HUES64 (cell line): ENCODE data around the gene SNX14.

Experiments used
- H3K27ac ChIP-seq: 2 replicates; pipeline ENCODE4 v1.7.0; 2013; ENCODE audit warnings: low read depth, low read length, inconsistent platforms
- H3K27me3 ChIP-seq: 2 replicates; pipeline ENCODE4 v1.6.1; 2013; ENCODE audit warnings: mild to moderate bottlenecking, low read length; ENCODE audit not compliant: insufficient read depth
- H3K36me3 ChIP-seq: 2 replicates; pipeline ENCODE4 v1.6.1; 2013; ENCODE audit warnings: mild to moderate bottlenecking, low read length; ENCODE audit not compliant: insufficient read depth
- H3K4me1 ChIP-seq: 2 replicates; pipeline ENCODE4 v1.6.1; 2013; ENCODE audit warnings: mild to moderate bottlenecking, low read length, moderate library complexity; ENCODE audit not compliant: insufficient read depth
- H3K4me3 ChIP-seq: 2 replicates; pipeline ENCODE4 v1.5.1; 2013; ENCODE audit warnings: mild to moderate bottlenecking, low read length, moderate library complexity
- H3K9ac ChIP-seq: 2 replicates; pipeline ENCODE4 v1.6.1; 2013; ENCODE audit warnings: mild to moderate bottlenecking, low read depth, low read length
- H3K9me3 ChIP-seq: 2 replicates; pipeline ENCODE4 v1.6.1; 2013; ENCODE audit warnings: low read depth, low read length; ENCODE audit not compliant: insufficient read depth
- WGBS: fragments of 150-250, 120-280 bp; methylation state at CpG from one replicate; pipeline ENCODE4 v1.1.7; 2013; ENCODE audit warnings: missing lambda C conversion rate; 5-methylcytosine and 5-hydroxymethylcytosine counted together

Gene SNX14

DNA sequence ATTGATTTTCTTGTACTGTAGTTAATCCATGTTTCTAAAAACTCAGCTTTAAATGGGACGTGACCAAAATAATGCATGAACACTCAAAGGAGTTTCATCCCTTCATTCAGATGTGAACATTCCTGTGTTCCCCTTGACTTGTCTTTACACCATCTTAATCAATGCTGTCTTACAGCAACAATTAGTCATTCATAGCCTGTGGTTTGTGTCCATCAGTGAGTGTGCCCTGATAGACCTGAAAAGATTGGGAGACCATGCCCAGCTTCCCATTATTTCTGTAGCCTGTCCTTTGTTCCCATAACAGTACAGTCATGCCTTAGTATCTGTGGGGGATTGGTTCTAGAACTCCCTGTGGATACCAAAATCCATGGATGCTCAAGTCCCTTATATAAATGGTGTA, 119.9 kb downstream of the SNX14 start:
- Histone ChIP-seq H3K9ac (no peak overlapping the region), H3K9me3 (peaks cover 7% of the 10 kb centered on the region; the same call in 1 of the 2 replicates)
- WGBS, result 98% methylated on average over 1 of the region's 1 CpG

DNA sequence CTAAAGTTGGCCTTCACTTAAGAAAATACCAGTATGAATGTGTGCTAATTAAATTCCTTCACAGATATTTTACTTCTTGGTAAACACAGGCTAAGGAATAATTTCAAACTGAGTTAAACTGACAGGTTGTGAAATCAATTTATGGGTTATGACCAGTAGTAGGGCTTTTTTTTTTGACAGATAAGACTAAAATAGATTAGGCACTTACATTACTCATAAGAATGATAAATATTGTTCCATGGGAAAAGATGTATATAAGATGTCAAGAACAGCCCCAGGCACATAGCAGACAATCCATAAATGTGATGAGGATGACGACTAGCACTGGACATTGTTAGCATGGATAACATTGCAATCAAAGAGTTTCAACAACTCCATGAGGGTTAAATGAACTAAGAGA, 120.9 kb downstream of the SNX14 start:
- Histone ChIP-seq H3K9me3 (peaks cover 7% of the 10 kb centered on the region; the same call in 1 of the 2 replicates), H3K27me3 (no peaks in the 10 kb centered on the region), H3K27ac (no peak overlapping the region), H3K9ac (no peak overlapping the region), H3K36me3 (no peaks in the 10 kb centered on the region), H3K4me1 (no peaks in the 10 kb centered on the region), H3K4me3 (no peak overlapping the region)
- WGBS, result 94% methylated on average over 1 of the region's 1 CpG

More for the DNA sequence above, 119.9 kb downstream of the SNX14 start:
- Histone ChIP-seq H3K4me3 (no peak overlapping the region), H3K36me3 (no peaks in the 10 kb centered on the region), H3K27me3 (no peaks in the 10 kb centered on the region), H3K27ac (no peak overlapping the region), H3K4me1 (no peaks in the 10 kb centered on the region)

DNA sequence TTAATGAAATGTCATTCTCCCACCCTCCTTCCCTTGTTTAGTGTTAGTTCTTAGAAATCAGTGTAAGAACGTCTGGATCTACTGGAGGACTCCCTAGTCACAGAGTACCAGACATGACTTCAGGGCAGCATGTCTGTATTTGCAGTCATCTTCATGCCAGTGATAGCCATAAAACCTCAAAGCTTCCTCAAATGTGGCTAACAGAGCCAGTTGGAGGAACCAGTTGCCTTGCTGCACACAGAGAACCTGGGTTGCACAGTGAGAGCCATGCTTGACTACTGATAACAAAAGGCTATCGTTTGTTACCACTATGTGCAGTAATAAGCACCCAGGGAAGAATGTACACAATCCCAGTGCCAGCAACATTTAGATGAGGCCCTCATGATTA, 123.6 kb downstream of the SNX14 start:
- H3K4me1 ChIP-seq, result no peaks in the 10 kb centered on the region
- H3K27ac ChIP-seq, result no peak overlapping the region
- 85% methylated on average over 2 of the region's 2 CpGs for WGBS
- H3K36me3 ChIP-seq, result no peaks in the 10 kb centered on the region
- H3K9me3 ChIP-seq, result no peaks in the 10 kb centered on the region
- H3K4me3 ChIP-seq, result no peak overlapping the region
- H3K9ac ChIP-seq, result no peak overlapping the region
- H3K27me3 ChIP-seq, result no peaks in the 10 kb centered on the region

DNA sequence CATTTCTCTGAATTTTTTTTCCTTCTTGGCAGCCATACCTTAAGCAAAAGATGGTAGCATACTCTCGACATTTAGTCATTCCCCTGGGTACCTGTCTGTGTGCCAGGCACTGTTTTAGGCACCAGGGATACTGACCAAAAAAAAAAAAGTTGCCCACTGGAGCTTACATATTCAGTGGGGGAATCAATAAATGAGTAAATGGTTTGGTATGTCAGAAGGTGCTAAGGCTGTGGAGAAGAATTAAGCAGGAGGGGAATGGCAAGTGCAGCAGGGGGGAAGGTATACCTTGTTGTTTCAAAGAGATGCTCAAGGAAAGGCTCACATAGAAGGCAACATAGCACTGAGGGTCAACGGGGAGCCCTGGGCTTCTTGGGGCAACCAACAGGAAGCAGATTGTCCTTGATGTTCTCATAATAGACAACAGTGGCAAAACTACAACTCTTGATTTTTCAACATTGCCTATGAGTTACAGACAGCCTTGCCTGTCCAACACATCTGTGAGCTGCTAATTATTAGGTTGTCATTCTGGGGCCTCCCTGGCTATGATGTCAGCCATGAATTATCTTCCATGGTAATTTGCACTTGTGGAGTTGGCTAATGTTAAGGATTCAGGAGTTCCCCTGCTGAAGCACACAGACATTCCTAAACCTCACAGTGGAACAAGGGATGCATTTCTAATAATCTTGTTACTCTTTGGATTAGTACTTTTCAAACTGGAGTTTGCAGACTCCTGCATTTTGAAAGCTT, 124.2 kb downstream of the SNX14 start:
- Histone ChIP-seq H3K27ac (no peak overlapping the region), H3K4me1 (no peaks in the 10 kb centered on the region), H3K4me3 (no peak overlapping the region), H3K9me3 (no peaks in the 10 kb centered on the region), H3K27me3 (no peaks in the 10 kb centered on the region), H3K36me3 (no peaks in the 10 kb centered on the region), H3K9ac (no peak overlapping the region)
- WGBS, result 75% methylated on average over 2 of the region's 2 CpGs

DNA sequence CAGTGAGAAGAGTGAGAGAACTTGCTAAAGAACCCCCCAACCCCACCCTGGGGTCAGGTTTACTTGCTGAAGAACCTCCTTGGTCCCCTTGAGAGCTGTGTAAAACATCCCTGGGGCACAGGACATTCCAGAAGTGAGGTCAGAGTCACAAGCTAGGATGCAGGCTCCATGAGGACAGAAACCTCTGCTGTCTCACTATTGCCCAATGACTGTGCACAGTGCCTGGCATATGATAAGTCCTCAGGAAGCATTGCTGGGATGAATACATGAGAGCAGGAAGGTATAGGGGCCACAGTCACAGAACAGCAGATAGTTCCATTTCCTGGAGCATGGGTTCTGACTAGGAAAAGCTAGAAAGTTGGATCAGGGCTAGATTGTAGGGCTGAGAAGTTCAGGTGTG, 125.3 kb downstream of the SNX14 start:
- H3K9me3 ChIP-seq, result no peaks in the 10 kb centered on the region
- no peaks in the 10 kb centered on the region for H3K4me1 ChIP-seq
- no peak overlapping the region for H3K27ac ChIP-seq
- H3K36me3 ChIP-seq, result no peaks in the 10 kb centered on the region
- no peak overlapping the region for H3K9ac ChIP-seq
- H3K4me3 ChIP-seq, result no peak overlapping the region
- H3K27me3 ChIP-seq, result no peaks in the 10 kb centered on the region

DNA sequence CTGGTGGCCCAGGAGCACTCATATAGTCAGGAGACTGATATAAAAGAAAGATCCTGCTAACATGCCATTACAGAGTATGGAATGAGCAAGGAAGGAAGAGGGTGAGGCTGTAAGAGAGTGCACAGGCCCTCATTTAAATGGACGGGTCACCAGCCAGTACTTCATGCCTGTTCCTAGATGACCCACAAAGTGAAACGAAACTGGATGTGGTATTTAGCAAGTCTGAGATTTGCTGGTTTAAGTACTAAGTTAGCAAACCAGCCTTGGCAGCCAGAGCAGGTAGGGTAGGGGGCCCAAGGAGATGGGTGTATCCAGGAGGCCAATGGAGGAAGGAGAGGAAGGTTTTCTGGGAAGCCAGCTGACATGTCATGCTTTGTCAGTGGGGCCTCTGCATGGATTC, 127.9 kb downstream of the SNX14 start:
- WGBS, result 89% methylated on average over 2 of the region's 2 CpGs
- no peak overlapping the region for H3K27ac ChIP-seq
- no peaks in the 10 kb centered on the region for H3K9me3 ChIP-seq
- no peak overlapping the region for H3K9ac ChIP-seq
- H3K27me3 ChIP-seq, result no peaks in the 10 kb centered on the region
- no peaks in the 10 kb centered on the region for H3K36me3 ChIP-seq
- H3K4me1 ChIP-seq, result peaks cover 6% of the 10 kb centered on the region; the same call in 1 of the 2 replicates
- H3K4me3 ChIP-seq, result no peak overlapping the region

DNA sequence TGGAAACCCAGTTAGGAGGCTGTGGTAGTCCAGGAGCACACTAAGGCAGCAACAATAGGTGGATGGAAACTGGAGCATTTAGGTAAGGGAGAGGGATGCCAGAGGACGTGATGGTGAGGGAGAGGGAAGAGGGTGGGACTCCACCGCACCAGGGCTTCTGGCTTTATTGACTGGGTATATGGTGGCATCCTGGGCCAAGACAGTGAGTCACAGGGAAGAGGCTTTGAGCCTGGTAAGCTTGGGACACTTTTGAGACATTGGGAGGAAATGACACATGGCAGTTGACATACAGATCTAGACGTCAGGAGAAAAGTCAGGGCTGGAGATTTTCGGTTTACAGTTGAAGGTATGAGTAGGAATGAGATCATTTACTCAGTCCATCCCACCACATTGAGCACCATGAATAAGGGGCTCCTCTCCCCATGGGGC, 128.9 kb downstream of the SNX14 start:
- Histone ChIP-seq H3K9me3 (no peaks in the 10 kb centered on the region), H3K4me3 (no peak overlapping the region), H3K27ac (no peak overlapping the region), H3K9ac (no peak overlapping the region), H3K36me3 (no peaks in the 10 kb centered on the region), H3K27me3 (no peaks in the 10 kb centered on the region), H3K4me1 (peaks cover 15% of the 10 kb centered on the region)
- WGBS, result 80% methylated on average over 3 of the region's 4 CpGs

DNA sequence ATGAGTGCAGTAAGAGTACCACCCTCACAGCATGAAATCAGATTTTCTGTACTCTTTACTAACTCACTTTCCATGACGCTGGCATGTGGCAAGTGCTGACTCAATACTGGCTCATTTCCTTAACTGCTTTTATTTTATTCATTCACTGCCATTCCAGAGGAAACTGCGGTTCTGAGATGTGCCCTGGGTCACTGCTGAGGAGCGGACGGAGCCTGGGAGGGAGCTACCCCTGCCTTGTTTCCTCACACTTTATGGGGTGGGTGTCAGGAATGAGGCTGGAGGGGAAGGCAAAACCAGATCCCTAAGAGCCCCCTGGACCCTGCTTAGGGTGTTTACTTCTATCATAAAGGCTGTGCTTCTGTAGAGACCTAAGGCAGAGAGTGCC, 129.4 kb downstream of the SNX14 start:
- Histone ChIP-seq H3K27ac (no peak overlapping the region), H3K4me1 (peaks cover 20% of the 10 kb centered on the region), H3K9ac (no peak overlapping the region), H3K4me3 (no peak overlapping the region), H3K36me3 (no peaks in the 10 kb centered on the region), H3K27me3 (no peaks in the 10 kb centered on the region), H3K9me3 (no peaks in the 10 kb centered on the region)
- WGBS, result 78% methylated on average over 4 of the region's 4 CpGs

DNA sequence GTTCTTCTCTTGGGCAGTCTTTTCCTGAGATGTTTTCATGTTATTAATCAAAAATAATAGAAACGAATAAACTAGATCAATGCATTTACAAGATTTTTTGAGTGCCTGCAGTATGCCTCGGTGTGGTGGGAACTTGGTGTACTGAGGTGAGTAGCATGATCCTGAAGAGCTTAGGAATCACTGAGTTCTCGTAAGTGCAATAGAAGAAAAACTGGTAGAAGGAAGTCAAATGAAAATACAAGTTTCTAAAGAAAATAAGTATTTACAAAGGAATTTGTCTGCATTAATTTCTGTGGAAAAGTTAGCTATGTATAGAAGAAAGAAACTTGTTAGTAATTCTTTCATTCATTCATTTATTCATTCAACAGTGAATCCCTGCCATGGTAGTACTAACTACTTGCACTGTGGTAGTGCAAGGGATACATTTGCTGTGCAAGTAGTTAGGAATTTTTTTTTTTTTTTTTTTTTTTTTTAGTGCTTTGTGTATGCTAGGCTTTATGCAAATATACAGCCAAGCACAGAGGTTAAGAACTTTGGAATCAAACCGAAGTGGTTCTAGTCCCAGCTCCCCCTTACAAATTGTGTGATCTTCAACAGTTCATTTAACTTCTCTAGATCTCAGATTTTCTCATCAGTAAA, 129.9 kb downstream of the SNX14 start:
- Histone ChIP-seq H3K27ac (no peak overlapping the region), H3K36me3 (no peaks in the 10 kb centered on the region), H3K4me3 (no peak overlapping the region), H3K27me3 (no peaks in the 10 kb centered on the region), H3K9ac (no peak overlapping the region), H3K9me3 (no peaks in the 10 kb centered on the region), H3K4me1 (peaks cover 25% of the 10 kb centered on the region)
- WGBS, result 90% methylated on average over 4 of the region's 4 CpGs

DNA sequence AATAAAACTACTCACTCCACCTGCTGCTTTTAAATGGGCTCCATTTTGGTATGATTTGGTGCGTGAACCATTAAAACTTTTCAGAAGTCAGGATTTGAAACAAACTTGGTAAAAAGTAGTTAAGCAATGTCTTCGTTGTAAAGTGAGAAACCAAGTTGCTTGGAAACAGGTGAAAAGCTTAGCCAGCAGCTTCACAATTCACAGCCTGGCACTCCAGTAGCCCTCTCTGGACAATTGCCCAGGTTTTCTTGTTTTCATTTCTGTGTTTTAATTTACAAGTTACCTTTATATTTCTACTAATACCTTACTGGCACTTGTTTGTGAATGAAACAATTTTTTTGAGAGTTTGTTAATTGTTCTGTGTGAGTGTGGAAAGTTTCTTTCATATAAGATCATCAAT, 131.0 kb downstream of the SNX14 start:
- Histone ChIP-seq H3K36me3 (no peaks in the 10 kb centered on the region), H3K4me1 (peaks cover 30% of the 10 kb centered on the region), H3K27me3 (no peaks in the 10 kb centered on the region), H3K9me3 (no peaks in the 10 kb centered on the region), H3K9ac (no peak overlapping the region), H3K4me3 (no peak overlapping the region), H3K27ac (no peak overlapping the region)
- 96% methylated on average over 2 of the region's 2 CpGs for WGBS

DNA sequence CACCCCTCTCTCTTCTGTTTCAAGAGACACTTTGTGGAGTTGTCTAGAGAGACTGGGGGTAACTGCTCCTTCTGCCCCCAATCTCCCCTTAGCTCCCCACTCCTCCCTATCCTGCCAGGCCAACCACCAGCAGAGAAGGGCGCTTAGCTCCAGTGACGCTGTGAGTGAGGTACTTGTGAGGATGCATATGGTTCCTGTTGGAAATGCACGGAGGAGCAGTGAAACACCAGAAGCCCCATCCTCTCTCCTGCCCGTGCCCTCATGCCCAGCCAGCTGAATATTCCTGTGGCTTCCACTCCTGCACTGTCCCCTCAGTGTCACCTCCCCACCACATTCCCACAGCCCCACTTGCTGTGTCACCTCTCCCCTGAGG, 131.9 kb downstream of the SNX14 start:
- H3K4me1 ChIP-seq, result peaks cover 30% of the 10 kb centered on the region
- WGBS, result 93% methylated on average over 4 of the region's 4 CpGs
- no peak overlapping the region for H3K9ac ChIP-seq
- H3K27me3 ChIP-seq, result no peaks in the 10 kb centered on the region
- no peaks in the 10 kb centered on the region for H3K36me3 ChIP-seq
- no peaks in the 10 kb centered on the region for H3K9me3 ChIP-seq
- no peak overlapping the region for H3K4me3 ChIP-seq
- H3K27ac ChIP-seq, result no peak overlapping the region
